Hippocampal formation (tissue), 2 donors: Measurements from ENCODE around the gene ARHGEF10L.

Experiments
- DNase-seq, 2 donors: peaks; one replicate each; lab custom pipeline; 2025; lab: John Stamatoyannopoulos, UW

ARHGEF10L gene

GRCh38 chr1:17594026-17594425, 54.5 kb downstream of the ARHGEF10L start:
- no peak for DNase-seq

GRCh38 chr1:17594690-17595601, 55.4 kb downstream of the ARHGEF10L start:
- no peak for DNase-seq

GRCh38 chr1:17595602-17595925, 56.1 kb downstream of the ARHGEF10L start:
- DNase-seq = no peak

- no peak for DNase-seq
Measured at GRCh38 chr1:17596186-17596585, 56.7 kb downstream of the ARHGEF10L start.

GRCh38 chr1:17596651-17597509, 57.4 kb downstream of the ARHGEF10L start:
- no peak for DNase-seq

- no peak for DNase-seq
Measured at GRCh38 chr1:17597651-17598050, 58.2 kb downstream of the ARHGEF10L start.

- DNase-seq = no peak
Measured at GRCh38 chr1:17598251-17598650, 58.8 kb downstream of the ARHGEF10L start.

- no peak for DNase-seq
Measured at GRCh38 chr1:17599291-17599953, 59.9 kb downstream of the ARHGEF10L start.

- no peak for DNase-seq
Measured at GRCh38 chr1:17599954-17600300, 60.4 kb downstream of the ARHGEF10L start.

GRCh38 chr1:17600321-17600720, 60.8 kb downstream of the ARHGEF10L start:
- no peak for DNase-seq

GRCh38 chr1:17601643-17602382, 62.3 kb downstream of the ARHGEF10L start:
- no peak for DNase-seq

GRCh38 chr1:17603091-17603841, 63.8 kb downstream of the ARHGEF10L start:
- no peak for DNase-seq

- DNase-seq = no peak
Measured at GRCh38 chr1:17605582-17606344, 66.3 kb downstream of the ARHGEF10L start.

- DNase-seq = peak; percentile 29 to 68
Measured at GRCh38 chr1:17606826-17607440, 67.4 kb downstream of the ARHGEF10L start.

- no peak for DNase-seq
Measured at GRCh38 chr1:17607644-17608581, 68.4 kb downstream of the ARHGEF10L start.

- no peak for DNase-seq
Measured at GRCh38 chr1:17609529-17609928, 70.0 kb downstream of the ARHGEF10L start.

- no peak for DNase-seq
Measured at GRCh38 chr1:17610085-17610484, 70.6 kb downstream of the ARHGEF10L start.

GRCh38 chr1:17610713-17611112, 71.2 kb downstream of the ARHGEF10L start:
- DNase-seq = no peak

GRCh38 chr1:17611991-17612390, 72.5 kb downstream of the ARHGEF10L start:
- no peak for DNase-seq
